IPS DF 19.7 (cell line): Measurements from ENCODE around the gene ANTKMT.
"Not testable (repeated sequence)": the region's sequence is repeated elsewhere in the genome, so short reads cannot be mapped to it uniquely, and the experiment has no call there.

Experiments used
- DNase-seq: peaks from one replicate; pipeline ENCODE4 v3.0.0-alpha.2; 2013; ENCODE audit warnings: low read depth, low spot score

ANTKMT gene

DNA sequence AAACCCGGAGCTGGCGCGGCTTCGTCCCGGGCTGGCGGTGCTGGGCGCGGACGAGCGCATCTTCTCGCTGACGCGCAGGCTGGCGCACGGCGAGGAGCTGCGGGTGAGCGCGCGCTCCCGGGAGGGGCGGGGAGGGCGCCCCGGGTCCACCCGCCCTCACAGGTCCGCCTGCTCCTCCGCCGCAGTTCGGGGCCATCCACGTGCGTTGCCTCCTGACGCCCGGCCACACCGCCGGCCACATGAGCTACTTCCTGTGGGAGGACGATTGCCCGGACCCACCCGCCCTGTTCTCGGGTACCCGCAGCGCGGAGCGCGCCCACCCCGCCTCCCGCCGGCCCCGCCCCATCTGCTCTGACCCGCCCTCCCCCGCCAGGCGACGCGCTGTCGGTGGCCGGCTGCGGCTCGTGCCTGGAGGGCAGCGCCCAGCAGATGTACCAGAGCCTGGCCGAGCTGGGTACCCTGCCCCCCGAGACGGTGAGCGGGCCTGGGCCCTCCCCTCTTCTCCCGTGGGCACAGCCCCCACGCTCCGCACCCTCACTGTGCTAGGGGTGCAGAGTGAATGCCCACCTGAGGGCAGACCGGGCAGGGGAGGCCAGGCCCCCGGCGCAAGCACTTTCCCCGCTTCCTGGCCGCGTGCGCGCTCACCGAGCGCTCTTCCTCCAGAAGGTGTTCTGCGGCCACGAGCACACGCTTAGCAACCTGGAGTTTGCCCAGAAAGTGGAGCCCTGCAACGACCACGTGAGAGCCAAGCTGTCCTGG is 7.4 kb downstream of the ANTKMT start:
- DNase-seq: no peak

- no peak for DNase-seq
These were observed 8.2 kb downstream of the ANTKMT start for GRCh38 chr16:728890-729744.

GRCh38 chr16:729768-730665 is 9.1 kb downstream of the ANTKMT start:
- DNase-seq: no peak

DNA sequence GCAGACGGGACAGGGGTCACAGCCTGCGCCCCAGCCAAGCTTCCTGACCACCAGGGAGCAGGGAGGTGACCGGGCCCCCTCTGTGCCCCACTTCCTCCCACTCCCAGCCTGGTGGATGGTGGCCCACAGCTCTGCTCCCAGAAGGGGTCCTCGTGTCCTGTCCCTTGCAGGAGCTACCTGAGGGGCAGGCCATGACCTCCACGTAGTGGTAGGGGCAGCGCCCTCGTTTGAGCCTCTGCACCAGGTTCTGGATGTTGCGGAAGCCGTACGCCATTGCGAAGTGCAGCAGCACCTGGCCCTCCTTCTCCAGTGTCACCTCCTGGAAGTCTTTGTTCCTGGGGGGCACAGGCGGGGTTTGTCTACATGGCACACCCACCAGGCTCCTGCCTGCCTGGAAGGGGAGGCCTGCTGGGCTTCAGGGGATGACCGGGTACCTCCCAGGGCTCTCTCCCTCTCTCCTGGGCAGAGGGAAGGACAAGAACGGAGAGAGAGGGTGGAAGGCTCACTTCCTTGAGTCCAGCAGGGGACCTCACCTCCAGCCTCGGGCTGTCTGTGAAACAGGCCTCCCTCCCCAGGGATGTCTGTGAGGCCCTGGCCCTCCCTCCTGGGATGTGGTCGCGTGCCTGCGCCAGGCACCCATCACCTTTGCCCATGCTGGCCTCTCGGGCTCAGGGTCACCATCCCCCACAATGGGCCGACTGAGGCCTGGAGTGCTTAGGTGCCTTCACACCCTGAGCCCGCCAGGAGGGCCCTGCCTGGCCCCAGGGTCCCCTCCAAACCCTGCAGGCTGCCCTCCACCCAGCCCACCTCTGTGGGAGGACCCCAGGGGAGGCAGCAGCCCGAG is 9.9 kb downstream of the ANTKMT start:
- DNase-seq: no peak

DNA sequence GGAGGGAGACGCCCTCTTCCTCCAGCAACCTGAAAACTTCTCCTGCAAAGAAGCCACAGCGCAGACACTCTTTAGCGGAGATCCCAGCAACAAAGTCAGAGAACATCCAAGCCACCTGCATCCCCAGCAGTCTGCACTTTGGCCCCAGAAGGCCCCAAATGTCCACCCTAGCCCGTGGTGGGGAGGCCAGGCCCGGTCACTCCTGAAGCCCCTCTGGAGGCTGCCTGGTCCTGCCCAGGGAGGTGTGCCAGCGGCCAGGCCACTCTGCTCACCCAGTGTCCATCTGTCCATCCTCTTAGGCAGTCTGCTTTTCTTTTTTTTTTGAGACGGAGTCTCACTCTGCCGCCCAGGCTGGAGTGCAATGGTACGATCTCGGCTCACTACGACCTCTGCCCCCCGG is 11.4 kb downstream of the ANTKMT start:
- no peak for DNase-seq

DNA sequence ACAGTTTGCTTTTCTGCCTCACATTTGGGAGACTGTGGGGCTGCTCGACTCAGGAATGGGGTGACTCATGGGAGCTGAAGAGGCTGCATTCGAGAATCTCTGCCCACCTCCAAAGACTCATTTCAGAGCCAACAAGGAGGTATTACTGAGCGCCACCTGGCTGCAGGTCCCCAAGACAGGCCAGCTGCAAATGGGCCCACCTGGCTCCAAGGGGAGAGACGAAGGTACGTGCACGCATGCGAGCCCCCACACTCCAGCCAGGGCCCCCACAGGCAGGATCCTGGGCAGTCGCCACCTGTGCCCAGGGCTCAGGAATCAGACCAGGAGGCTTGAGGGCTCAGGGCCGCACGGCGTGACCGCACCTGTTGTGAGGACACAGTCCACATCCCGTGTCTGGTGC is 12.0 kb downstream of the ANTKMT start:
- no peak for DNase-seq

DNA sequence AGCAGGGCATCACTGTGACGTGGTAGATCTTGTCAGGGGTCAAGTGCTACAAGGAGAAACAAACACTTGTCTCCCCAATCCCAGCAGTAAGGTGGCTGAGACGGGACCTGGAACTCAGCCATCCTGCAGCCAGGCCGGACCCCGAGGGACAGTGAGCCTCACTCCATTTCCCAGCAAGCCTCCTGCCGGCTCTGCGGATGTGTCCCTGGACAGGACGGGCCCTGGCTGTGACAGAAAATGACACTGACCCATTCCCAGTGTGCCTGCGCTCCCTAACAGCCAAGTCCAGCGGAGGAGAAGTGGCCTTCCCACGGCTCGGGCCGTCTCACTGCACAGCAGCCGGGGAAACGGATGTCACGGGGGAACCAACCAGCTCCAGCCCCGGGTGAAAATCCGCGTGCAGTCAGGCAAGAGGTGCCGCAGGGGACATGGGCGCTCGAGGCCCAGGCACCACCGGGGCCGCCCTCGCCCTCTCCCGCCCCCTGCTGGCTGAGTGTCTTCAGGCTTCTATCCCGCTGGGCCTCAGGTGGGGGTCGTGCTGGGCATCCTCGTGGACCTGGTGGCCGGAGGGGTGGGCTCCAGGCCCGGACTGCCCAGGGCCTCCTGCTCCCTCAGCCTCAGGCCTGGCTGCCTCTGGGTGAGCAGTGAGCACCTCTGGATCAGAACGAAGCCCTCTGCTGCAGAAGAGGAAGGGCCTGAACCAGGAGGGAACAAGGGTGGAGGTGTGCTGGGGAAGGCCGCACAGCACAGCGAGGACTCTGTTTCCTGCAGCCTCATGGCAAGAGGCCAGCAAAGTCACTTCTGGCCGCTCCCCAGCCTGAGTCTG is 12.6 kb downstream of the ANTKMT start:
- no peak for DNase-seq

DNA sequence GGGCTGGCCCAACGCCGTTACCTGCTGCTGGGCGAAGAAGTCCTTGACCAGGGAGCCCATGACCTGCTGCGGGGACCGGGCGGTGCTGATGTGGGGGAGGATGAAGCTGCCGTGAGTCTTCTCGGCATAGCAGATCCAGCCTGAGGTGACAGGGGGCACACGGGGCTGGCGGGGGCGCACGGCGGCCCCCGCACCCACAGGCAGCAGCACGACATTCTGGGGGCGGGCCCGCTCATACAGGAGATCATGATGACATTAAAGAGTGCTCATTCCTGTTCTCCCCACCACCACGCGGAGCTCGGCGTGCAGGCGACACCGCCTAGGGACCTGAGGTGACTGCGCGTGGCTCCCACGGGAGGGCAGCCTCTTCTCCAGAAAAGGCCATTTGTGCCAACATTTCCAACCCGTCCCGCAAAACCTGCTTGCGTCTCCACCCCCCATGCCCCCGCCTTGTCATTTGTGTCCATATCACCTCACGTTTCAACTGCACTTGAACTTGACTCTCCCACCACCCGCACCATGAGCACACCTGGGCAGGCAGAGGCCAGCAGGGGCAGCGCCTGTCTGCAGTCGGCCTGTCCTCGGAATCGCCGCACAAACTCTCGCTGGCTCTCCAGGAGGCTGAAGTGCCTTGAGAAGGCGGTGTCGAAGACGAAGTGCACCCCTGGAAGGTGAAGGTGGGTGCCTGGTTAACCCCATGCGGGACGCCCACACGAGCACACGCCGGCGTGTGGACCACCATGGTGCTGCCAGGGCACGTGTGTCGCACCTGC is 13.4 kb downstream of the ANTKMT start:
- no peak for DNase-seq

GRCh38 chr16:734981-735881 is 14.3 kb downstream of the ANTKMT start:
- no peak for DNase-seq

- no peak for DNase-seq
These were observed 15.1 kb downstream of the ANTKMT start for GRCh38 chr16:735982-736453.

DNA sequence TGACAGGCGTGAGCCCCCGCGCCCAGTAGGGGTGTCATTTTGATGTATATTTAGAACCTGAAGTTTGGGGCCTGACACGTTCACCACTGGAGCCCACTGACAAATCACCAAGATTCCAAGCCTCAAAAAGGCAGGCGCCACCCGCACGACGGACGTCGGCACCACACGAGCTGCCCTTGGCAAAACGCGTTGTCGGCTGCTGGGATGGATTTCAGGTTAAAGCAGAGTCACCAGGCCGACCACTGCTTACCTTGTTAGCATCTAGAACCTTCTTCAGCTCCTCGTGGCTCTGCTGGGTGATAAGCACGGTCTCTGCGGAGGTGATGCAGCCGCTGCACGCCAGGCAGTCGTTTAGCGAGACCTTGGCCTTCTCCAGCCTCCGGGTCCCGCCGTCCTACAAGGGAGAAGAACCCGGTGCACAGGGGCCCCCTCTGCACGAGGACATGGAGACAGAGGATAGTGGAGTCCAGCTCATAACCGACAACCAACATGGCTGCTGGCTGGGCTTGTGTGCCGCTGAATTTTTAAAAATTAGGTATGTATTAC is 16.1 kb downstream of the ANTKMT start:
- DNase-seq: no peak

GRCh38 chr16:739560-740458 is 18.9 kb downstream of the ANTKMT start:
- DNase-seq: no peak

- DNase-seq: no peak
These were observed 19.5 kb downstream of the ANTKMT start for GRCh38 chr16:740459-740763.

- DNase-seq: no peak
These were observed 20.0 kb downstream of the ANTKMT start, which contains the start of gene CIAO3 for GRCh38 chr16:740764-741505. TSS of gene CIAO3 (minus strand) at chr16:740997. CDS start at chr16:740985, 12 bp downstream.

GRCh38 chr16:741986-742629 is 21.2 kb downstream of the ANTKMT start:
- DNase-seq: no peak

GRCh38 chr16:742894-743293 is 21.9 kb downstream of the ANTKMT start:
- not testable (repeated sequence) for DNase-seq
